A673 (cell line): ENCODE data around the gene VENTX.

Source experiments
- CTCF ChIP-seq: fragments of 300-800, 200-600 bp; sonication (generic); conservative IDR thresholded peaks from 2 replicates; pipeline ENCODE4 v1.5.1; 2017; ENCODE audit warnings: low read depth, mild to moderate bottlenecking, antibody characterized with exemption, low read length, moderate library complexity, mixed read lengths
- EZH2 ChIP-seq: fragments of 200-600 bp; sonication (generic); IDR thresholded peaks from 2 replicates; pipeline ENCODE4 v1.6.1; 2017; ENCODE audit warnings: borderline replicate concordance, low read depth, mild to moderate bottlenecking, mixed read lengths, antibody characterized with exemption, low read length; ENCODE audit not compliant: poor library complexity, severe bottlenecking

DNA sequence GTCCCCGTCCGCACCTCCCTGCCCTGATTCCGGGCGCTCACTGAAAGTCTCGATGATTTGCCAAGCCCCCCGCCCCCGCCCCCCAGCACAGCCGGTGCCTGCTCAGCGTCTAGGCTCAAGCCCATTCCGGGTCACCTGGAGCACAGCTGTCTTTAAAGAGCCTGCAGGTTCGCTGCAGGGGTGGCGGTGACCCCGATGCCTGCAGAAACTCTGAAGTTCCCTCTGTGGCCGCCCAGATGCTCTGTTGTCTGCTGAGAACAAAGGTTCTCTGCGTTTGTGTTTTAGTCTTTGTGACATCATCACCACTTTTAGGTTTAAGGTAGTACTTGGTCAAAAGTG lies 780 bp downstream of the VENTX start:
- no peak for TF ChIP-seq CTCF
- peak; percentile 44 for TF ChIP-seq EZH2
